ENCODE data around the gene MAGEA6. TPM values are rescaled to one million over a fixed set of nuclear protein-coding genes. Genes with fewer than 3 reads are reported as not detected.
"Not testable (repeated sequence)": the region's sequence is repeated elsewhere in the genome, so short reads cannot be mapped to it uniquely, and the experiment has no call there.

MAGEA6 gene
- polyA plus RNA-seq (2013, experiment 1 of 2): not detected
- polyA plus RNA-seq (2013, experiment 2 of 2): not detected

- WGBS (ENCODE audit: extremely low coverage, insufficient coverage, low lambda C conversion rate): no CpG with 5 or more reads among the region's 29 CpGs
- H3K18ac ChIP-seq (ENCODE audit: low read length); H3K4ac ChIP-seq (ENCODE audit: low read depth, low read length); H3K36me3 ChIP-seq (ENCODE audit: control insufficient read depth, insufficient read depth, low read length); H3K79me2 ChIP-seq (ENCODE audit: control insufficient read depth, insufficient read depth, low read length); H3K4me1 ChIP-seq (ENCODE audit: control insufficient read depth, low read depth, low read length); H2AK5ac ChIP-seq (ENCODE audit: low read length); H3K79me1 ChIP-seq (ENCODE audit: low read length); H3K56ac ChIP-seq (ENCODE audit: low read length); H3K27ac ChIP-seq (ENCODE audit: low read depth, low read length); H3K9ac ChIP-seq (ENCODE audit: low read length); H2BK120ac ChIP-seq (ENCODE audit: low read depth, low read length); H2BK15ac ChIP-seq (replicated peaks; ENCODE audit: low read depth); H3K23ac ChIP-seq (ENCODE audit: low read length); H3K4me3 ChIP-seq (ENCODE audit: low read length); H2BK5ac ChIP-seq (ENCODE audit: low read length); H3K27me3 ChIP-seq (ENCODE audit: insufficient read depth, low read length, poor library complexity); H4K5ac ChIP-seq (ENCODE audit: low read length); DNase-seq; H4K8ac ChIP-seq (ENCODE audit: low read depth, low read length); H3K4me2 ChIP-seq (ENCODE audit: low read length): not testable (repeated sequence)
Measured at GRCh38 chrX:152769549-152770289, at the start of gene MAGEA6. Gene MAGEA6 (minus strand): TSS chrX:152769689. CDS start chrX:152767650, 2,039 bp downstream.

GRCh38 chrX:152819266-152819665 is 49.8 kb upstream of the MAGEA6 start:
- Histone ChIP-seq H3K4ac (ENCODE audit: low read depth, low read length) (no peak overlapping the region), H3K27ac (ENCODE audit: low read depth, low read length) (no peak overlapping the region), H3K27me3 (ENCODE audit: insufficient read depth, low read length, poor library complexity) (no peaks in the 10 kb centered on the region), H3K18ac (ENCODE audit: low read length) (no peak overlapping the region), H4K8ac (ENCODE audit: low read depth, low read length) (no peak overlapping the region), H3K9ac (ENCODE audit: low read length) (no peak overlapping the region), H3K4me2 (ENCODE audit: low read length) (no peak overlapping the region), H3K23ac (ENCODE audit: low read length) (no peak overlapping the region), H4K5ac (ENCODE audit: low read length) (no peak overlapping the region), H3K4me1 (ENCODE audit: control insufficient read depth, low read depth, low read length) (no peaks in the 10 kb centered on the region), H2BK15ac (replicated peaks; ENCODE audit: low read depth) (no peak overlapping the region), H2AK5ac (ENCODE audit: low read length) (no peak overlapping the region), H3K4me3 (ENCODE audit: low read length) (no peak overlapping the region), H2BK120ac (ENCODE audit: low read depth, low read length) (no peak overlapping the region), H3K79me2 (ENCODE audit: control insufficient read depth, insufficient read depth, low read length) (no peaks in the 10 kb centered on the region), H3K56ac (ENCODE audit: low read length) (no peak overlapping the region), H2BK5ac (ENCODE audit: low read length) (no peak overlapping the region), H3K79me1 (ENCODE audit: low read length) (no peaks in the 10 kb centered on the region), H3K36me3 (ENCODE audit: control insufficient read depth, insufficient read depth, low read length) (no peaks in the 10 kb centered on the region)
- DNase-seq: no peak
- WGBS (ENCODE audit: extremely low coverage, insufficient coverage, low lambda C conversion rate): no CpG with 5 or more reads among the region's 2 CpGs

GRCh38 chrX:152818356-152818755 is 48.9 kb upstream of the MAGEA6 start:
- WGBS (ENCODE audit: extremely low coverage, insufficient coverage, low lambda C conversion rate): no CpG with 5 or more reads among the region's 5 CpGs
- H3K27ac ChIP-seq (ENCODE audit: low read depth, low read length): no peak overlapping the region

GRCh38 chrX:152817078-152817764 is 47.7 kb upstream of the MAGEA6 start:
- no CpG with 5 or more reads among the region's 6 CpGs for WGBS (ENCODE audit: extremely low coverage, insufficient coverage, low lambda C conversion rate)
- no peak overlapping the region for H2BK5ac ChIP-seq (ENCODE audit: low read length)
- H3K36me3 ChIP-seq (ENCODE audit: control insufficient read depth, insufficient read depth, low read length): no peaks in the 10 kb centered on the region
- H3K4me3 ChIP-seq (ENCODE audit: low read length): no peak overlapping the region
- H3K56ac ChIP-seq (ENCODE audit: low read length): no peak overlapping the region
- no peak overlapping the region for H3K9ac ChIP-seq (ENCODE audit: low read length)
- no peaks in the 10 kb centered on the region for H3K79me1 ChIP-seq (ENCODE audit: low read length)
- DNase-seq: peak; percentile 24
- H4K8ac ChIP-seq (ENCODE audit: low read depth, low read length): no peak overlapping the region
- no peak overlapping the region for H4K5ac ChIP-seq (ENCODE audit: low read length)
- no peak overlapping the region for H3K4ac ChIP-seq (ENCODE audit: low read depth, low read length)
- no peak overlapping the region for H2BK120ac ChIP-seq (ENCODE audit: low read depth, low read length)
- no peak overlapping the region for H2BK15ac ChIP-seq (replicated peaks; ENCODE audit: low read depth)
- no peak overlapping the region for H3K18ac ChIP-seq (ENCODE audit: low read length)
- H3K23ac ChIP-seq (ENCODE audit: low read length): no peak overlapping the region
- H2AK5ac ChIP-seq (ENCODE audit: low read length): no peak overlapping the region
- no peak overlapping the region for H3K4me2 ChIP-seq (ENCODE audit: low read length)
- H3K4me1 ChIP-seq (ENCODE audit: control insufficient read depth, low read depth, low read length): no peaks in the 10 kb centered on the region
- H3K27ac ChIP-seq (ENCODE audit: low read depth, low read length): no peak overlapping the region
- no peaks in the 10 kb centered on the region for H3K27me3 ChIP-seq (ENCODE audit: insufficient read depth, low read length, poor library complexity)
- H3K79me2 ChIP-seq (ENCODE audit: control insufficient read depth, insufficient read depth, low read length): no peaks in the 10 kb centered on the region

More at GRCh38 chrX:152818356-152818755, 48.9 kb upstream of the MAGEA6 start:
- Histone ChIP-seq H2BK120ac (ENCODE audit: low read depth, low read length) (no peak overlapping the region), H3K4ac (ENCODE audit: low read depth, low read length) (no peak overlapping the region), H2BK5ac (ENCODE audit: low read length) (no peak overlapping the region), H4K8ac (ENCODE audit: low read depth, low read length) (no peak overlapping the region), H3K18ac (ENCODE audit: low read length) (no peak overlapping the region), H3K4me2 (ENCODE audit: low read length) (no peak overlapping the region), H3K79me1 (ENCODE audit: low read length) (no peaks in the 10 kb centered on the region), H3K36me3 (ENCODE audit: control insufficient read depth, insufficient read depth, low read length) (no peaks in the 10 kb centered on the region), H3K27me3 (ENCODE audit: insufficient read depth, low read length, poor library complexity) (no peaks in the 10 kb centered on the region), H4K5ac (ENCODE audit: low read length) (no peak overlapping the region), H3K4me3 (ENCODE audit: low read length) (no peak overlapping the region), H3K23ac (ENCODE audit: low read length) (no peak overlapping the region), H2AK5ac (ENCODE audit: low read length) (no peak overlapping the region), H2BK15ac (replicated peaks; ENCODE audit: low read depth) (no peak overlapping the region), H3K79me2 (ENCODE audit: control insufficient read depth, insufficient read depth, low read length) (no peaks in the 10 kb centered on the region), H3K4me1 (ENCODE audit: control insufficient read depth, low read depth, low read length) (no peaks in the 10 kb centered on the region), H3K9ac (ENCODE audit: low read length) (no peak overlapping the region), H3K56ac (ENCODE audit: low read length) (no peak overlapping the region)
- DNase-seq: no peak

GRCh38 chrX:152814048-152814447 is 44.6 kb upstream of the MAGEA6 start:
- Histone ChIP-seq H3K36me3 (ENCODE audit: control insufficient read depth, insufficient read depth, low read length) (no peaks in the 10 kb centered on the region), H2BK15ac (replicated peaks; ENCODE audit: low read depth) (no peak overlapping the region), H3K23ac (ENCODE audit: low read length) (no peak overlapping the region), H3K4me3 (ENCODE audit: low read length) (no peak overlapping the region), H2AK5ac (ENCODE audit: low read length) (no peak overlapping the region), H4K5ac (ENCODE audit: low read length) (no peak overlapping the region), H3K18ac (ENCODE audit: low read length) (no peak overlapping the region), H3K79me2 (ENCODE audit: control insufficient read depth, insufficient read depth, low read length) (no peaks in the 10 kb centered on the region), H3K4ac (ENCODE audit: low read depth, low read length) (no peak overlapping the region), H2BK120ac (ENCODE audit: low read depth, low read length) (no peak overlapping the region), H3K56ac (ENCODE audit: low read length) (no peak overlapping the region), H3K27me3 (ENCODE audit: insufficient read depth, low read length, poor library complexity) (no peaks in the 10 kb centered on the region), H2BK5ac (ENCODE audit: low read length) (no peak overlapping the region), H3K4me1 (ENCODE audit: control insufficient read depth, low read depth, low read length) (no peaks in the 10 kb centered on the region), H3K79me1 (ENCODE audit: low read length) (no peaks in the 10 kb centered on the region), H3K27ac (ENCODE audit: low read depth, low read length) (no peak overlapping the region), H3K4me2 (ENCODE audit: low read length) (no peak overlapping the region), H4K8ac (ENCODE audit: low read depth, low read length) (no peak overlapping the region), H3K9ac (ENCODE audit: low read length) (no peak overlapping the region)
- no CpG with 5 or more reads among the region's 5 CpGs for WGBS (ENCODE audit: extremely low coverage, insufficient coverage, low lambda C conversion rate)
- no peak for DNase-seq
